SHP77 (cell line): ENCODE measurements around the gene FAM181A.

Experiments used
- DNase-seq, 2 experiments: peaks; one replicate each; lab custom pipeline; 2025; lab: John Stamatoyannopoulos, UW

Gene FAM181A

GRCh38 chr14:93962701-93963601, 35.8 kb downstream of the FAM181A start:
- no peak for DNase-seq

DNA sequence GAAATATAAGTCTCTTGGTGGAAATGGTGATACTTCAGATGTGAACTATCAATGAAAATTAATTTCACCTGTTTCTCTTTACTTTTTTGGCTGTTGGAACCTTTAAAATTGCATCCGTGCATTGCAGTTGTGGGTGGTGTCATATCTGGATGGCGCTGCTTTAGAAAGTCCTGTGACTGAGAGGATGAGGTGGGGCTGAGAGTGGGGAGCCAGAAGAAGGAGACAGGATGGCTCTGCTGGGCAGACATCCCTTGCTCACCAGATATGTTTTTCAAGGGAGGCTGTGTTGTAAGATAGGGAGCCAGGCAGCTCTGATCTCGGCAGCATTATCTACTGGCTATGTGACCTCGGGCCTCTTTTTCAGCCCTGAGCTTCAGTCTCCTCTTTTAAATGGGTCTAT, 36.5 kb downstream of the FAM181A start:
- no peak for DNase-seq

DNA sequence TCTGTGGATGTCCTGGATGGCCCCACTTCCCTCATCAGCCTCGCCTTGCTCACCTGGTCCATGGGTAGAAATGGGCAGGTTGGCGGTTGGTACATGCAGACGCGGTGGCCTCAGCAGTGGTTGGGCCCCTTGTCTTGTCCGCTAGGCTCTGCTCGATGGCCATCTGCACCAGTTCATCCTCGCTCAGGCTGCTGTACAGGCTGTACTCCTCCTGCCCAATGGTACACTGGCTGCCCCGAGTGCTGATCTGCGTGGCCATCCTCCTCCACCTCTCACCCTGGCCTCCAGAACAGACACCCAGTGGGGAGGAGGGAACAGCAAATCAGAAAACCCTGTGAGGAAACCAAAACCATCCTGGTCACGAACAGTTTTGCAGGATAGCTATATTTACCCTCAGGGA, 37.1 kb downstream of the FAM181A start:
- DNase-seq: no peak

DNA sequence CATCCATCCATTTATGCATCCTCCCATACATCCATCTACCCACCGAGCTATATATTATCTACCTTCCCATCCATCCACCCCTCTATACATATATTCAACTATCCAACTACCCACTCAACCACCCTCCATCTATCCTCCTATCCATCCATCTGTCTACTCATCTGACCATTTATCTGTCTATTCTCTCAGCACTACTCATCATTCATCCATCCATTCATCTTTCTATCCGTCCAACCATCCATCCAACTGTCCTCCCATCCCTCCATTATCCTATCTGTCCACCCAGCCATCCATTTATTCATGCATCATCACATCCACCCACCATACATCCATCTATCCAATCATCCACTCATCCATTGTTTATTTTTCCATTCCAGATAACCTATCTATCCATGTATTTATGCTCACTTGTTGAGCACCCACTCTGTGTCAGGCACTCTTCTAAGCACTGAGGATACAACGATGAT, 37.7 kb downstream of the FAM181A start:
- DNase-seq: no peak

- DNase-seq: no peak
These were observed 38.2 kb downstream of the FAM181A start for GRCh38 chr14:93965287-93965821.

GRCh38 chr14:93965946-93966474, 38.9 kb downstream of the FAM181A start:
- DNase-seq: no peak

GRCh38 chr14:93967637-93968250, 40.6 kb downstream of the FAM181A start:
- DNase-seq: no peak

GRCh38 chr14:93969082-93969828, 42.1 kb downstream of the FAM181A start:
- no peak for DNase-seq

DNA sequence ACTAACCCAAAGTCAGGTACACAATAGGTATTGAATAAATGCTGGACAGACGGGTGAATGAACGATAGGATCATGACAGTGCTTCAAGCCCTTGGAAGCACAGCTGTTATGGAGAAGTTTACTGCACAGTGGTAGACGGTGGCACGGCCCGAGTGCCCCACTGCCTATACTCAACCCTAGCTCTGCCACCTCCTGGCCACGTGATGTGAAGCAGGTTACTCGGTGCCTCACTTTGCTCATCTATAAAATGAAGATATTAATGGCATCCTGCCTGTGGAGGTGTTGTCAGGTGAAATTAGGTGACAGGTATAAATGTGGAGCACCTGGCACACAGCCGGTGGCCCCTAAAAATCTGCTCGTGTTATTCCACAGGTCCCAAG, 43.4 kb downstream of the FAM181A start:
- DNase-seq: peak in 1 of 2 experiments; percentile 18

DNA sequence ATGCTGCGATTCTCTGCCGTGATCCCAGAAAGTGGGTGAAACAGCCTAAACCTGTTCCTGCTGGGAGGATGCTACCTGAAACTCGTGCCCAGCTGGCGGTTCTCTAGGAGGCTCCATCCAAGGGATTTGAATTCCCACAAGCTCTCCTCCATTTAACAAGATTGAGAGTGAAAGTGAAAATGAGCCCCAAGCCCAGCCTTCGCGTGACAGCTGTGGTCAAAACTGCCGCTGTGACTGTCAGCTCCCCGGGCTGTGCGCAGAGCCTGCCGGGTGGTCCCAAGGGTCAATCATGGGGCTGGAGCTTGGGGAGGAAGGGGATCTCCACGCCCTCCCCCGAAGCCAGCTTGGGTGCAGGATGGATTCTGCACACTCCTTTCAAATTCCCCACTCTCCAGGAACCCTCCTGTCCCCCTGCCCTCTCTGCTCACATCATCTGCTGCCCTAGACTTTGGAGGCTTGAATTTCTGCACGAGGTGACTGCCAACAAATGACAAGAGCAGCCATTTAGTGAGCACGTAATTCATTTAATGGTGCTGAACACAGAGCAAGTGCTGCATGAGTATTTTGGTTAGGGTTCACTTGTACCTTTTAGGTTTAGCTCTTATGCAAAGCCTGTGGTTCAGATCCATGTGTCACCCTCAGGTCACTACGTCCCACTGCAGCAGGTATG, 44.0 kb downstream of the FAM181A start:
- DNase-seq: no peak

DNA sequence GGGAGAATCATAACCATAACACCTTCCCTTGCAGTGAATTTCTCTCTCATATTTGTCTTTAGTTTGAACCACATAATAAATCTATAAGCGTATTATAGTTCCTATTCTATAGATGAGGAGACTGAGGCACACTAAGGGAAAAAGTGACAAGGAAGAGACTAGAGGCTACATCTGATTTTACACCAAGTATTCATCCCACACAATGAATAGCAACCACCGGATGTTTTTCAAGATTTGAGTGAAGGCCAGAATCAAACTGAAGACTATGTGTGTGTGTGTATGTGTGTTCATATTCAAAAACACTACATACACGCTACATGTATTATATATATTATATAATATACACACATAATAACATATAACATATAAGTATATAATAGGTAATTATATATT, 44.5 kb downstream of the FAM181A start:
- no peak for DNase-seq

DNA sequence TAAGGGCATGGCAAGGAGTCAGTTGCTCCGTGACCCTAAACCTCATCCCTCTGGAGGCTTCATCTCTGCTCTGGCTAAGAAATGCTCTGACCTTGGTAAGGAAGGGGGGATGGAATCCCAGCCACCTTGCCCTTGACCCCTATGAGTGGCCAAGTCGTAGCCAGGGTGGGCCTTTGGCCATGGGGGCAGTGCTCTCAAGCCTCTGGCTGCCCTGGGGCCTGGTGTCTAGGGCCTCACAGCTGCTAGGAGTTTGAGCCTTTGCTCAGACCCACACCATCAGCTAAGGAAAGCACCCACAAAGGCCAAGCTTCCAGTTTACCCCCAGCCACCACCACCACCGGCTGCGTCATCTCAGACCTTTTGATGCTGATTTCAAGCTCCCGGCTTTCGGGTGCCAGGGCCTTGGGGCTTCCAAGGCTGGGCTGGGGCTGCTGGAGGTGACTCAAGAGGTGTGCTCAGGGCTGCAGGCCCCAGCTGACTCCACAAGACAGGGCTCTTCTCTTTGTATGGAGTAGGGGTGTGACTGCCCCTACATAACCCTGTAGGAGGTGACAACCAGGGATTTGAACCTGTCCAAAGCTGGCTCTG, 45.6 kb downstream of the FAM181A start:
- no peak for DNase-seq

DNA sequence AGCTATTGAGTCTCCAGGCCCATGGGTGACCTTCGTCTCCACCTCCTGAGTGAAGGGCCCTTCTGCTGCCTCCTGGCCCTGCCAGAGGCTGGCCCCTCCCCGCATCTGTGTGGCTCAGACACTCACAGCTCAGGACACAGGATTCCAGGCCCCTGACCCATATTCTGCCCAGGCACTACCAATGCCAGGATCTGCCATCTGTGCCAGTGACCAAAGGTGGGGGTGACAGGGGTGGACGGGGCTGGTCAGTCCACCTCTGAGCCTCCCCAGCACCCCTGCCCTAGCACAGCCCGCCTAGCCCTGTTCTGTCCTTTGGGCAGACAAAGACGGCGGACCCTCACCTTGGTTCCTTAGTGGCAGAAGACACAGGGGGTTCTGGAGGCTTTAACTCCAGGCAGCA, 46.5 kb downstream of the FAM181A start:
- DNase-seq: no peak

GRCh38 chr14:93974299-93974698, 47.2 kb downstream of the FAM181A start:
- no peak for DNase-seq

DNA sequence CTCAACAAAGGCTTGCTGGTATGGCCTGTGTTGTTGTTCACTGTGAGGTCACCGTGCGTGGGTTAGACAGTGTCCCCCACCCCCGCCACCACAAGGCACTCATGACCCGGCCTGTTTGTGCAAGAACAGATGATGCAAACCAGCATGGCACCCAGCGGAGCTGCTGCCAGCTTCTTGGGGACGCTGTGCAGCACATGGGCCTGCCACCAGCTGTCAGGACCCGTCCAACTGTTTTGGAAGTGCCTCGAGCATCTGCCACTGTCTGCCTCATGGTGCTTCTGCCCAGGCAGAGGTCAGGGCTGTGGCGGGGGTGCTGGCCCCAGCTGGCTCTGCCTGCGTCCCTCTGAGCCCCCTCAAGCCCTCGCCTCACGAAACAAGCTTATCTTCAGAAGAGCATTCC, 47.7 kb downstream of the FAM181A start:
- DNase-seq: no peak

GRCh38 chr14:93975791-93976476, 48.8 kb downstream of the FAM181A start:
- no peak for DNase-seq

- DNase-seq: no peak
These were observed 49.4 kb downstream of the FAM181A start, which contains the start of gene ASB2 for GRCh38 chr14:93976477-93977057. TSS of gene ASB2 (minus strand) at chr14:93976570. CDS start at chr14:93964539, 12,031 bp downstream.

GRCh38 chr14:93977171-93977570, 50.0 kb downstream of the FAM181A start:
- DNase-seq: no peak

DNA sequence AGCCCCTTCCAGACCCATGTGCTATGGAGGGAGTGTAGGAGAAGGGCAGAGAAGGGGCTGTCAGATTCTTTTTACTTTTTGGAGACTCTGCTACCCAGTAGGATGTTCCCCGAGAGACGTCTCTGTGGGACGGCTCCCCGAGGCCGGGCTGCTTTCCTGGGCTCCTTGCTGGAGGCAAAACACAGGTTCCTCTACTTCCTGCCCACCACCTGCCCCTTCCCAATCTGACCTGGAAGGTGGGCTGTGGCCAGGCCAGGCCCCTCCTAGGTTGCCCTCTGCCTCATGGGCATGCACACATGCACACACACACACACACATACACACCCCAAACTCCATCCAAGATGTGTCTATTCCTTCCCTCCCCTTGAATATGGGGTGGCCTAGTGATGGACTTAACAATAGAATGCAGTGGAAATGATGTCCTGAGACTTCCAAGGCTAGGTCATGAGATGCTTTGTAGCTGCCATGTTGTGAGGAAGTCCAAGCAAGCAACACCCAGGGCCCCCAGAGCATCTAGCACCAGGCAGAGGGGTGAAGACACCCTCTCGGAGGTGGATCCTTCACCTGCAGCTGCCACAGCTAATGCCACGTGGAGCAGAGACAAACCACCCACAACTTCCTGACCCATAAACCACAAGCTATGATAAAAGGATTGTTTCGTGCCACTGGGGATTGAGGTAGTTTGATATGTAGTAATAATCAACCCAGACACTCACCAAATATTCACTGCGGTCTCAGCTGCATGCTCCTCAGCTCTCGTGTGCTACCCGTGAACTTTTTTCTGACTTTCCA, 50.8 kb downstream of the FAM181A start:
- no peak for DNase-seq
